GM18907 (cell line): ENCODE measurements around the gene DHX16.
A peak's percentile ranks its signal among the peaks of the same experiment; 100 is the strongest.
"Not testable (repeated sequence)": the region's sequence is repeated elsewhere in the genome, so short reads cannot be mapped to it uniquely, and the experiment has no call there.

Experiments used
- ATAC-seq: cut with Tn5 transposase; IDR thresholded peaks from one replicate; pipeline ENCODE4 v1.9.1; 2021; ENCODE audit warnings: mild to moderate bottlenecking, moderate library complexity; ENCODE audit not compliant: unreplicated experiment

DHX16 gene

GRCh38 chr6:30672445-30673253, at the start of gene DHX16:
TSS of gene DHX16 (minus strand) at chr6:30673006. CDS start at chr6:30672841, 165 bp downstream.
- peak; percentile 77 for ATAC-seq

GRCh38 chr6:30722025-30722279, 49.1 kb upstream of the DHX16 start:
- ATAC-seq = not testable (repeated sequence)

GRCh38 chr6:30721198-30722024, 48.6 kb upstream of the DHX16 start:
- peak; percentile 24 for ATAC-seq

DNA sequence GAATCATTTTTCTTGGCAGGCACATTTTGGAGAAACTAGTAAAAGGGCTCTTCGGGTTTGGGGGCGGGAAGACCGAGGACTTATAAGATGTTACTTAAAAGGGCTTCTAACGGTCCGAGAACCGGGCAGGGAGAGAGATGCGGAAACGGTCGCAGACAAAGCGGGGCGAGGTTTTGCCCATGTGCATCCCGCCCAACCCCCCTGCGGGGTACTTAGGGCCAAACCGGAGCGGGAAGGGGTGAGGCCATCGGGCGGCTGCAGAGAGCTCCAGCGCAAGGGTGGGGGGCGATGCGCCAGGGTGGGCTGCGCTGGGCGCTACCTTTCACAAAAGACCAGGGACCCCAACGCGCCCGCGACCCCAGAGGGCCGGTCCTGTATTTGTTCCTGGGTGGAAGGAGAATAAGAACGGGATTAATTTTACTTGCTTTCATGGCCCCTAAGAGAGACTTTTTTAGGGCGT, 48.0 kb upstream of the DHX16 start:
- ATAC-seq = no peak

GRCh38 chr6:30719791-30720737, 47.3 kb upstream of the DHX16 start, which contains the start of gene TUBB:
TSS of gene TUBB (plus strand) at chr6:30720352. CDS start at chr6:30720507, 155 bp downstream.
- peak; percentile 49 for ATAC-seq

GRCh38 chr6:30719356-30719755, 46.5 kb upstream of the DHX16 start:
- ATAC-seq = no peak

DNA sequence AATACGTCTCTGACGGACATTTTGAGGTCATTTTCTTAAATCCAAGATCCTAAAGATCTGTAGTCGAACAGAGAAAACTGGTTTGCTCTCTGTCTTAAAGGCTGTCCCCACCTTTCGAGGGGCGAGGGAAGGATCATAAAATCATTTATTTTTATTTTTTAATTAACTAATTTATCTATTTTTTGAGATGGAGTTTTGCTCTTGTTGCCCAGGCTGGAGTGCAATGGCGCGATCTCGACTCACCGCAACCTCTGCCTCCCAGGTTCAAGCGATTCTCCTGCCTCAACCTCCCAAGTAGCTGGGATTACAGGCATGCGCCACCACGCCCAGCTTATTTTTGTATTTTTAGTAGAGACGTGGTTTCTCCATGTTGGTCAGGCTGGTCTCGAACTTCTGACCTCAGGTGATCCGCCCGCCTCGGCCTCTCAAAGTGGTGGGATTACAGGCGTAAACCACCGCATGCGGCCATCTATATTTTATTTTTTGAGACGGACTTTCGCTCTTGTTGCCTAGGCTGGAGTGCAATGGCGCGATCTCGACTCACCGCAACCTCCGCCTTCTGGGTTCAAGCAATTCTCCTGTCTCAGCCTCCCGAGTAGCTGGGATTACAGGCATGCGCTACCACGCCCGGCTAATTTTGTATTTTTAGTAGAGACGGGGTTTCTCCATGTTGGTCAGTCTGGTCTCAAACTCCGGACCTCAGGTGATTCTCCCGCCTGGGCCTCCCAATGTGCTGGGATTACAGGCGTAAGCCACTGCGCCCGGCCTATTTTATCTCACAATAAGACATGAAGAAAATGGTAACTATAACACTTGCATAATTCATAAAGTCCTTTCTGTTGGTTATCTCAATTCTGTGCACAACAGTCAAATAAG, 45.3 kb upstream of the DHX16 start:
- ATAC-seq = not testable (repeated sequence)

DNA sequence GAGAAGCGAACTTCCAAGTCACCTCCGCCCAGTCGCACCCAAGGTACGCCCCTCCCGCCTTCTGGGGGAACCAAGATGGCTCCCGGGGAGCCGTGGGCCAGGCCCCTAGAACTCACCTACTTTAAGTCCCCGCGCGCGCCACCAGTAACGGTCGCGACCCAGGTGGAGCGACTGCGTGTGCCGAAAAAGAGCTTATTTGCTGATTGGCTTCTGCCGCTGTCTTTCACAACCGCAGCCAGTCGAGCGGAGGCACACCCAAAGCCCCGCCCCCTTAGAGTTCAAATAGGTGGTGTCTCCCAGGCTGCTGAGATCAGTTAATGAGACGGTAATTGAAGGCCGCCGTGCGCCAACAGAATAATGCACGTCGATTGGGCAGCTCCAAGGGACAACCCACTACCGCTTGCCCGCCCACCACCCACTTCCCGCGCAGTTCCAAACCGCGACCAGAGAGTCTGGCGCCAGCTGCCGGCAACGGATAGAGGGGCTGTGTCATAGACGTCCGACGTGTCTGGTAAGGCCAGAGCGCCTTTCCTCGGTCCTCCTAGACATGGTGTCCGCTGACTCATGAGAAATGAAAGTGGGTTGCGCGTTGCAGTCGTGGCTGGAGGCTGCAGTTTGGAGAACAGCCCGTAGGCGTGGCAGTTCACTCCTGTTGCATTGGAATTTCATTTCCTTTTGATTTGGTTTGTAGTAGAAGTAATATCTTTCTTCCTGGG, 44.5 kb upstream of the DHX16 start, which contains the start of gene MDC1:
TSS of gene MDC1 (minus strand) at position 153 of the 716 bp plus-strand sequence. CDS start 2,106 bp downstream, outside the sequence.
- ATAC-seq = peak; percentile 69

- no peak for ATAC-seq
Measured at GRCh38 chr6:30716879-30717128, 44.0 kb upstream of the DHX16 start.

DNA sequence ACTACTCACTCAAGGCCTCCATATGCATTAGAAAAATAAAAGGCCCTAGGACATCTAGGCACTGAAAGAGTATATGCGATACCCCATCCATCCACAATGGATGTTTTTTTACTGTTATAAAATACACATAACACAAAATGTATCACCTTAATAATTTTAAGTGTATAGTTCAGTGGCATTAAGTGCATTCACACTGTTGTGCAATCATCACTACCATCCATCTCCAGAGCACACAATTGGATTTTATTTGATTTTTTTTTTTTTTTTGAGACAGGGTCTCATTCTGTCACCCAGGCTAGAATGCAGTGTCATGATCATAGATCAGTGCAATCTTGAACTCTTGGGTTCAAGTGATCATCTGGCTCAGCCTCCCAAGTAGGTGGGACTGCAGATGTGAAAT, 41.5 kb upstream of the DHX16 start:
- ATAC-seq = no peak

GRCh38 chr6:30712441-30712945, 39.7 kb upstream of the DHX16 start:
- ATAC-seq = no peak

DNA sequence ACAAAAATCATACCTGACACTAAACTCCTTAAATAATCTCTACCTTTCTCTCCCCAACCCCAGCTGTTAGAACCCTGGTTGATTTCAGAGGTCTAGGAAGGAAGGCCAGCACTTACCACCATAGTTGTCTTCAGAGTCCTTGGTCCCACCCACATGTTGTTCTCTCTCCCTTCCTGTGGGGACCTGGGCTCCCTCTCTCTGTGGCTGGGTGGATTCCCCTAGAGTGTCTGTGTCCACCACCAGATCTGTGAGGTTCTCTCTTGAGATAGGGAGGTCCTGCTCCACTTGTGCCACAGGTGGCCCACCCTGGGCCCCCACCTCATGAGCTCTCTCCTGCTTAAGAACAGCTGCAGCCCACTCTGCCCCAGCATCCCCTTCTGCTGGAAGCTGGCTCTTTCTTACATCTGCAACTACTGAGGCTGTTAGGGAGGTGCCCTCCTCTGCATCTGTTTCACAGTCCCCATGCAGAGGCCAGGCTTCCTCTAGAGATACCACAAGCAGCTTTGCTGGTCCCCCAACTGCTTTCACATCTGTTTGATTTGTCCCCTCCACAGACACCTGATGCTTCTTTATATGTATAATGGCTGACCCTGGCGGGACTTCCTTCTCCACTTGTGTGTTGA, 39.1 kb upstream of the DHX16 start:
- no peak for ATAC-seq

- ATAC-seq = no peak
Measured at GRCh38 chr6:30709101-30709868, 36.5 kb upstream of the DHX16 start.

- no peak for ATAC-seq
Measured at GRCh38 chr6:30707281-30707850, 34.6 kb upstream of the DHX16 start.

DNA sequence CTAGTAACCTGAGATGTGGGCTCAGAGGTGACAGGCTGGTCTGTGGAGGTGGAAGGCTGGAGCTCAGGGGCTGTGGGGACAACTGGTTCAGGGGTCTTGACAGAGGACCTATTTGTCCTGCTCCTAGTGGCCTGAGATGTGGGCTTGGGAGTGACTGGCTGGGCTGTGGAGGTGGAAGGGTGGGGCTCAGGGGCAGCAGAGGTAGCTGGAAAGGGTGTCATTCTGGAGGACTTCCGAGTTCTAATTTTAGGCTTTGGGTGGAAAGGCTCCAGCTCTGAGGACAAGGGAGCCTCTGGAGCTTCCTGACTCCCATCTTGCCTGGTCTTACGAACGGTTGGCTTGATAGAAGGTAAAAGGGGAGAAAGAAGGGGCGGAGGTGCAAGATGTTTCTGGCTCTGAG, 32.8 kb upstream of the DHX16 start:
- ATAC-seq = no peak

- ATAC-seq = no peak
Measured at GRCh38 chr6:30703821-30704220, 31.0 kb upstream of the DHX16 start.

DNA sequence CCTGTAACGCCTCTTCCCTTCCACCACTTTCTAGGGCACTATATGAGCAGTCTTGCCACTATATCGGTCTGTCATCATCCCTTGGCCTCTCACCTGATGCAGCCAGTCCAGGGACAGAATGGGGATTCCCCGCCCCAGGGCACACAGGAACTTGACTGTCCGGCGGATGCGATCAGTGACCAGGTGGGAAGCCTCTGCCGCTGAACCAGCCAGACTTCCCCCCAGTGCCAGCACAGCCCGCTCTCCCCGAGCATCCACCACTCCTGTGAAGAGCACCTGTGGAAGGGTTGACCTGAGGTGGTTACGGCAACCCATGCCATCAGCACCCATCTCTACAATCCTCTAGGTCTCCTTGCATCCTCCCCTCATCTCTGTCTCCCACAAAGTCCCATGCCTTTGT, 30.2 kb upstream of the DHX16 start:
- ATAC-seq = no peak

GRCh38 chr6:30700340-30700739, 27.5 kb upstream of the DHX16 start:
- ATAC-seq = no peak
